ENCODE measurements around the gene ST8SIA6. TPM values are rescaled to one million over a fixed set of nuclear protein-coding genes. Genes with fewer than 3 reads are reported as not detected.

ST8SIA6 gene
- total and polyA plus RNA-seq, 2 of the 8 experiments (the other 6 are each of a cell fraction or from before 2014, with no cell fraction given): 0.70 to 1.1 TPM

DNA sequence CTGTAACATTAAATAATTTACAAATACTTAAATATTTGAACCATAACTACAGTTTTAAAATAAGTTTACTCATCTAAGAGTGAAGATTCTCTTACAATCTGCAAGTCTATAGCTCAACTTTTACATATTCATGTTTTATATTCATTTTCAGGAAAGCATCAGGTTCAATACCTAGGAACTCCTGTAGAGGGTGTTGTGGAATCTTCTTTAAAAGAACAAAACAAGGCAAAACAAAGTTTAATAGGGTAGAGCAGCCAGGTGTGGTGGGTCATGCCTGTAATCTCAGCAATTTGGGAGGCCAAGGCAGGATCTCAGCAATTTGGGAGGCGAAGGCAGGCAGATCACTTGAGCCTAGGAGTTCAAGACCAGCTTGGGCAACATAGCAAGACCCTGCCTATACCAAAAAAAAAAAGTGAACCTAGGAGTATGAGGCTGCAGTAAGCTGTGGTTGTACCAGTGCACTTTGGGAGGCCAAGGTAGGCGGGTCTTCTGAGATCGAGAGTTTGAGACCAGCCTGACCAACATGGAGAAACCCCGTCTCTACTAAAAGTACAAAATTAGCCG is 45.1 kb downstream of the ST8SIA6 start:
- Histone ChIP-seq H4K20me1 (replicated peaks in 1 of 2; ENCODE audit: control insufficient read depth in 1 of 2, insufficient read depth in 2 of 2, low read length in 2 of 2) (no peaks in the 10 kb centered on the region), H3K4me1 (replicated peaks in 1 of 4; ENCODE audit: control insufficient read depth in 3 of 4, insufficient read depth in 4 of 4, low read length in 3 of 4) (peaks cover 0 to 6% (median 4%) of the 10 kb centered on the region in 4 experiments; a peak in 5 of 7 replicates), H3K4me3 (ENCODE audit: extremely low read depth in 1 of 4, insufficient read depth in 2 of 4, low read depth in 3 of 4, low read length in 4 of 4) (no peak overlapping the region), H2BK20ac (ENCODE audit: low read length) (no peak overlapping the region), H2BK15ac (ENCODE audit: low read length) (no peak overlapping the region), H3K9ac (replicated peaks in 1 of 4; ENCODE audit: extremely low read depth in 1 of 4, low read depth in 3 of 4, low read length in 3 of 4) (no peak overlapping the region), H4K91ac (replicated peaks; ENCODE audit: insufficient read length, low read length) (no peak overlapping the region), H3K14ac (ENCODE audit: insufficient read length) (no peak overlapping the region), H3K27me3 (replicated peaks in 1 of 4; ENCODE audit: control insufficient read depth in 3 of 4, extremely low read depth in 1 of 4, insufficient read depth in 3 of 4, low read length in 3 of 4) (no peaks in the 10 kb centered on the region), H3K56ac (replicated peaks; ENCODE audit: insufficient read length, low read depth, low read length) (no peak overlapping the region), H3K23ac (ENCODE audit: insufficient read length) (no peak overlapping the region), H3K9me3 (ENCODE audit: insufficient read depth in 2 of 2, low read depth in 1 of 2, low read length in 1 of 2) (no peaks in the 10 kb centered on the region), H4K5ac (ENCODE audit: insufficient read length, low read depth, low read length) (no peak overlapping the region), H4K8ac (ENCODE audit: extremely low read depth, insufficient read depth, low read length) (no peak overlapping the region), H2AFZ (ENCODE audit: low read length) (no peak overlapping the region), H3K79me2 (ENCODE audit: control insufficient read depth in 1 of 2, insufficient read depth in 2 of 2, low read length in 2 of 2) (no peaks in the 10 kb centered on the region), H3K18ac (ENCODE audit: extremely low read depth, low read length) (no peak overlapping the region), H3K4ac (replicated peaks; ENCODE audit: insufficient read length, low read depth, low read length) (no peak overlapping the region), H2AK5ac (ENCODE audit: low read depth, low read length) (no peak overlapping the region), H3K4me2 (ENCODE audit: insufficient read depth in 1 of 2, low read depth in 2 of 2, low read length in 2 of 2) (no peak overlapping the region), H3K36me3 (ENCODE audit: control insufficient read depth in 2 of 4, insufficient read depth in 4 of 4, low read length in 3 of 4) (no peaks in the 10 kb centered on the region), H3K79me1 (ENCODE audit: low read depth, low read length) (no peaks in the 10 kb centered on the region), H2BK5ac (ENCODE audit: low read depth, low read length) (no peak overlapping the region), H2BK120ac (replicated peaks; ENCODE audit: low read depth, low read length) (no peak overlapping the region), H2BK12ac (ENCODE audit: low read depth, low read length) (no peak overlapping the region), H3K23me2 (ENCODE audit: low read depth, low read length) (no peaks in the 10 kb centered on the region), H3K27ac (ENCODE audit: low read depth, low read length) (no peak overlapping the region)
- ChIA-PET POLR2A (ENCODE audit: partially characterized antibody) (interaction anchor here (0.6 kb wide), 1 partner anchor 32 kb away, joined by 3 read pairs; no protein-coding TSS in a partner anchor), CTCF (ENCODE audit: partially characterized antibody) (interaction anchor here (0.6 to 7.5 kb wide), 41 partner anchors 8 to 1429 kb away, joined by 3 to 46 read pairs (median 3); no protein-coding TSS in a partner anchor)
- DNase-seq (ENCODE audit: low read depth in 1 of 2, low spot score in 2 of 2) (no peak), FAIRE-seq (peak; percentile 13)
- 84% methylated on average over 5 of the region's 5 CpGs; no CpG with 5 or more reads in 1 of the 2 experiments for WGBS, 2 experiments (ENCODE audit: extremely low coverage in 1 of 2, insufficient coverage in 1 of 2, insufficient read length in 1 of 2, insufficient replicate concordance in 2 of 2, low coverage in 1 of 2, low lambda C conversion rate in 2 of 2, missing lambda C conversion rate in 1 of 2)

Measured in H1 (cell line).